Mucosa of rectum (tissue), 2 donors: ENCODE measurements around the gene ARSB.
"Not testable (repeated sequence)": the region's sequence is repeated elsewhere in the genome, so short reads cannot be mapped to it uniquely, and the experiment has no call there.

Source experiments
- H3K27ac ChIP-seq, 2 donors: one replicate each; pipeline ENCODE4 v1.7.0; 2013; ENCODE audit warnings: inconsistent platforms in 2 of 2, low read depth in 2 of 2, low read length in 2 of 2
- H3K27me3 ChIP-seq, 2 donors: one replicate each; pipeline ENCODE4 v1.7.0; 2013; ENCODE audit warnings: low read length in 2 of 2; ENCODE audit not compliant: control insufficient read depth in 2 of 2, insufficient read depth in 2 of 2
- H3K36me3 ChIP-seq, 2 donors: one replicate each; pipeline ENCODE4 v1.7.0; 2013; ENCODE audit warnings: low read length in 2 of 2; ENCODE audit not compliant: control insufficient read depth in 2 of 2, insufficient read depth in 2 of 2
- H3K4me1 ChIP-seq, 2 donors: one replicate each; pipeline ENCODE4 v1.7.0; 2013; ENCODE audit warnings: low read length in 2 of 2, mild to moderate bottlenecking in 1 of 2; ENCODE audit not compliant: control insufficient read depth in 2 of 2, insufficient read depth in 2 of 2
- H3K4me3 ChIP-seq, 2 donors: one replicate each; pipeline ENCODE4 v1.7.0; 2013; ENCODE audit warnings: low read length in 2 of 2
- H3K9ac ChIP-seq, 2 donors: one replicate each; pipeline ENCODE4 v1.7.0; 2013; ENCODE audit warnings: low read length in 2 of 2, low read depth in 1 of 2, mild to moderate bottlenecking in 1 of 2
- H3K9me3 ChIP-seq, 2 donors: one replicate each; pipeline ENCODE4 v1.7.0; 2013; ENCODE audit warnings: low read length in 2 of 2; ENCODE audit not compliant: control insufficient read depth in 2 of 2
- donor health status: healthy.
- donor health status: Normal muscosa, but diverticular disease.

ARSB gene

DNA sequence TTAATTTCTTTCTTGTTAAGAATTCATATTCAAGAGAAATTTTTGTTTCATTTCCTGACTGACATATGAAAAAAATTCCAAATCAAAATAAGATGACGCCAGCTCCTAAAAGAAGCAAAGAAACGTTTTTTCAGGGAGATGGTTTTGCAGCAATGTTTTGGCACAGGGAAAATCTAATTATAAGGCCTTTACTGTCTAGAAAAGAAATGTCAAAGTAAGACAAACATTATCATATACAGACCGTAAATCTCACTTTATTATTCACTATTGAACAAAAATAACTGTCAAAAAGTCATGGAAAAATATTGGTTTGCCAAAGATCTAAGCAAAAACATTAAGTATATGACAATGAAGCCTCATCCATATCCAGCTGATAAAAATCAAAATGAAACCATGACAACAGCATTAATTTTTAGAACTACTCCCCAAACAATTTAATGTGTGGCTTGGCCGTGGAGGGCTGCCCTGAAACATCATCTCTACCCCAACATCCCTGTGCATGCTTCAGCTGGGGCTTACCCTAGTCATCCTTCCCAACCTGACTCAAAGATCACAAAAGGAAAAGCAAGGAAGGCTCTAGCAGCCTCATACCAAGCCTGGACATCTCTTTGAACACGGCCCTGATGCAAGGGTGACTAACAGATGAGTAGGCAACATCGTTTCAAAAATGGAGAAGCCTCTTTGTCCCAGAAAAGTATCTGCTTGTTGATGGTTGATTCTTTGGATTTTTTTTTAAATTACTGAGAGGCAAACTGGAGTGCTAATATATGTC lies 95.6 kb downstream of the ARSB start:
- no peaks in the 10 kb centered on the region for H3K36me3 ChIP-seq
- H3K27ac ChIP-seq = no peak overlapping the region
- no peak overlapping the region for H3K4me3 ChIP-seq
- H3K27me3 ChIP-seq = no peaks in the 10 kb centered on the region
- peaks cover 0 to 3% of the 10 kb centered on the region in 2 donors for H3K4me1 ChIP-seq
- no peaks in the 10 kb centered on the region for H3K9me3 ChIP-seq
- H3K9ac ChIP-seq = no peak overlapping the region

GRCh38 chr5:78888580-78889368 lies 96.3 kb downstream of the ARSB start:
- Histone ChIP-seq H3K4me1 (no peaks in the 10 kb centered on the region), H3K27me3 (no peaks in the 10 kb centered on the region), H3K27ac (no peak overlapping the region), H3K4me3 (no peak overlapping the region), H3K36me3 (no peaks in the 10 kb centered on the region), H3K9ac (no peak overlapping the region), H3K9me3 (no peaks in the 10 kb centered on the region)

GRCh38 chr5:78887384-78888118 lies 97.6 kb downstream of the ARSB start:
- Histone ChIP-seq H3K4me1 (no peaks in the 10 kb centered on the region), H3K27ac (no peak overlapping the region), H3K9me3 (no peaks in the 10 kb centered on the region), H3K36me3 (no peaks in the 10 kb centered on the region), H3K27me3 (no peaks in the 10 kb centered on the region), H3K9ac (no peak overlapping the region), H3K4me3 (no peak overlapping the region)

DNA sequence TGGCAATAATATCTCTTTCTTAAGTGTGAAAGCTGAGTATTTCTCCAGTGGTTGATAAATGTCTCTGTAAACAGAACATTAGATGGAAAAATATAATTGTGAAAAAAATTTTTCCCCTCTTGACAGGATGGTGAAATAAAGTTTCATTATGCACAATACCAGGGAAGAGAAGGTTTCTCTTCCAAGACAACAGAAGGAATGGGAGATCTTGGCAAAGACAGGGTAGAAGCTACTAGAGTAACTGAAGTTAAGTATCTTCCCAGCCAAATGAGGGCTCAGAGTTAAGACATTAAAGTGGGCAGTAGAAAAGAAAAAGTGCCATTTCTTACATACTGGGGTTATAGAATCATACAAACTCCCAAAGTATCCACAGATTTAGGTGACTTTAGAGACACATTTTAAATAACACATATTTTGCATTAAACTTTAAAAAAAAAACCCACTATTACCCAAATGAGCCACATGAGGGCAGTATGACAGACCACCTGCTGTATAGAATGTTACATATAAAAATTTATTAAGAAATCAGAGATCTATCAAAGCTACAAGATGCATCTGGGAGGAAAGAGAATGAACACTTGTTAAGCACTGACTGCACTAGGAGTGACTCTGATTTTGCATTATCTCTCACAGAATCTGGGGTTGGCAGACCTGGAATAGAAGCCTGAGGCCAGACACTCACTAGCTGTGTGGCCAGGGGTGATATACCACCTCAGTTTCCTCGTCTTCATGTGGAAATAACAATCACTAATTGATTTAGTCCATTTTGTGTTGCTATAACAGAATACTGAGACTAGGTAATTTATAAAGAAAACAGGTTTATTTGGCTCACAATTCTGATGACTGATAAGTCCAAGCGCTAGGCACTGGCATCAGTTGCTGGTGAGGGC lies 98.5 kb downstream of the ARSB start:
- no peaks in the 10 kb centered on the region for H3K36me3 ChIP-seq
- no peak overlapping the region for H3K9ac ChIP-seq
- no peaks in the 10 kb centered on the region for H3K9me3 ChIP-seq
- no peak overlapping the region for H3K4me3 ChIP-seq
- H3K27ac ChIP-seq = no peak overlapping the region
- no peaks in the 10 kb centered on the region for H3K4me1 ChIP-seq
- H3K27me3 ChIP-seq = no peaks in the 10 kb centered on the region

DNA sequence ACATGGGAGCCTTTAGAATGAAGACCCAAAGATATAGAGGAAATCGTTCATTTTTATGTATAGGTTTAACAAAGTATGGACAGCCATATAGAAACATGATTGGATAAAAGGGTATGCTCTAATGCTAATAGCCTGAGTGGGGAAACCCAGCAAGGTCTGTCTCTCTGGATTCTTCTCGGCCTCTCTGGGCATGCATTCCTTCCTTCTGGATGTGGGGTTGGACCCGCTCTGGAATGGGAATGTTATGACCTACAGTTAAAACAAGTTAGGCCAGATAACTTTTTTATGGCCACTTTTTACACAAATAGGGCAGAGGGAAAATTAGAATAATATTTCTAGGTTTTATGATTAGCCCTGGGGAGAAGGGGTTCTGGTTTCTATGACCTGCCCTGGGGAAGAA lies 103.2 kb downstream of the ARSB start:
- H3K9me3 ChIP-seq = no peaks in the 10 kb centered on the region
- H3K36me3 ChIP-seq = no peaks in the 10 kb centered on the region
- H3K27me3 ChIP-seq = no peaks in the 10 kb centered on the region
- H3K4me1 ChIP-seq = no peaks in the 10 kb centered on the region
- no peak overlapping the region for H3K9ac ChIP-seq
- no peak overlapping the region for H3K27ac ChIP-seq
- no peak overlapping the region for H3K4me3 ChIP-seq

- no peaks in the 10 kb centered on the region for H3K36me3 ChIP-seq
- no peaks in the 10 kb centered on the region for H3K27me3 ChIP-seq
- H3K27ac ChIP-seq = no peak overlapping the region
- no peaks in the 10 kb centered on the region for H3K9me3 ChIP-seq
- no peak overlapping the region for H3K4me3 ChIP-seq
- no peak overlapping the region for H3K9ac ChIP-seq
- H3K4me1 ChIP-seq = no peaks in the 10 kb centered on the region
These were observed 105.6 kb downstream of the ARSB start for GRCh38 chr5:78879516-78879915.

DNA sequence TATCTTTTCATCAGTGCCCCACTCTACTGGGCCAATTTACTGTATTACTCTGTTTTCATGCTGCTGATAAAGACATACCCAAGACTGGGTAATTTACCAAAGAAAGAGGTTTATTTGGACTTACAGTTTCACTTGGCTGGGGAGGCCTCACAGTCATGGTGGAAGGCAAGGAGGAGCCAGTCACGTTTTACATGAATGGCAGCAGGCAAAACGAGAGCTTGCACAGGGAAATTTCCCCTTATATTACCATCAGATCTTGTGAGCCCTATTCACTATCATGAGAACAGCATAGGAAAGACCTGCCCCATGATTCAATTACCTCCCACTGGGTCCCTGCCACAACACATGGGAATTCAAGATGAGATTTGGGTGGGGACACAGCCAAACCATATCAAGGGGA lies 119.0 kb downstream of the ARSB start:
- not testable (repeated sequence) for H3K36me3 ChIP-seq, H3K4me3 ChIP-seq, H3K9ac ChIP-seq, H3K4me1 ChIP-seq, H3K27ac ChIP-seq, H3K27me3 ChIP-seq, H3K9me3 ChIP-seq

- H3K9ac ChIP-seq = no peak overlapping the region
- no peaks in the 10 kb centered on the region for H3K36me3 ChIP-seq
- no peak overlapping the region for H3K27ac ChIP-seq
- no peaks in the 10 kb centered on the region for H3K4me1 ChIP-seq
- no peaks in the 10 kb centered on the region for H3K27me3 ChIP-seq
- no peaks in the 10 kb centered on the region for H3K9me3 ChIP-seq
- H3K4me3 ChIP-seq = no peak overlapping the region
These were observed 126.7 kb downstream of the ARSB start for GRCh38 chr5:78858364-78858763.

DNA sequence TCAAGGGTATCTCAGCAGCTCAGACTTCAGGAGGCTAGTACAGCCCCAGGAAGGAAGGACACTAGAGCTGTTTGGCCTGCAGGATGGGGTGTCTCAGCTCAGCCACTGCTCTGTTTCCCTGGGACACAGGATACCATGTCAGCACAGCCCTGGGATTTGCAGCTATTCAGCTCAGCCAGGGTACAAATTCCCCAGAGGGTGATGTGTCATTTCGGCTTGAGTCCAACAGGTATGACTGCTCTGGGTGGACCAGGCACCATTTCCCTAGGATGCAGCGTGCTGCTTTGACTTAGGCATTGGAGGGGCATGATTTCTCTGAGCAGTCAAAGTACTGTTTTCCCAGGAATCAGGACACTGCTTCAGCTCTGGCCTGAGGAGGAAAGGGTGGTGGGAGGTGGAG lies 130.1 kb downstream of the ARSB start:
- H3K27me3 ChIP-seq = no peaks in the 10 kb centered on the region
- no peak overlapping the region for H3K4me3 ChIP-seq
- H3K4me1 ChIP-seq = no peaks in the 10 kb centered on the region

More for the DNA sequence above, 130.1 kb downstream of the ARSB start:
- no peak overlapping the region for H3K27ac ChIP-seq
- no peaks in the 10 kb centered on the region for H3K36me3 ChIP-seq
- H3K9ac ChIP-seq = no peak overlapping the region
- H3K9me3 ChIP-seq = no peaks in the 10 kb centered on the region
